ENCODE results near the gene OPN1LW. TPM values are rescaled to one million over a fixed set of nuclear protein-coding genes. Genes with fewer than 3 reads are reported as not detected.
"Not testable (repeated sequence)": the region's sequence is repeated elsewhere in the genome, so short reads cannot be mapped to it uniquely, and the experiment has no call there.

The OPN1LW gene
- total RNA-seq, 1 donor from 2014 or later: not detected

- H3K36me3 Mint-ChIP-seq (ENCODE audit: unreplicated experiment); H3K27me3 Mint-ChIP-seq (ENCODE audit: unreplicated experiment); H3K4me1 Mint-ChIP-seq (ENCODE audit: unreplicated experiment); H3K27ac Mint-ChIP-seq (ENCODE audit: unreplicated experiment); DNase-seq (ENCODE audit: extremely low spot score, unreplicated experiment); H3K4me3 Mint-ChIP-seq (ENCODE audit: unreplicated experiment); H3K9me3 Mint-ChIP-seq (ENCODE audit: unreplicated experiment): not testable (repeated sequence)
Observed at GRCh38 chrX:154174356-154174755, 30.3 kb downstream of the OPN1LW start.

GRCh38 chrX:154182296-154182695 is 38.3 kb downstream of the OPN1LW start, which contains the start of gene OPN1MW:
TSS of gene OPN1MW (plus strand) at chrX:154182596. CDS start at chrX:154182678, 82 bp downstream.
- not testable (repeated sequence) for DNase-seq (ENCODE audit: extremely low spot score, unreplicated experiment); H3K27ac Mint-ChIP-seq (ENCODE audit: unreplicated experiment); H3K4me3 Mint-ChIP-seq (ENCODE audit: unreplicated experiment); H3K9me3 Mint-ChIP-seq (ENCODE audit: unreplicated experiment); H3K27me3 Mint-ChIP-seq (ENCODE audit: unreplicated experiment); H3K36me3 Mint-ChIP-seq (ENCODE audit: unreplicated experiment); H3K4me1 Mint-ChIP-seq (ENCODE audit: unreplicated experiment)

GRCh38 chrX:154183794-154184193 is 39.8 kb downstream of the OPN1LW start:
- H3K4me1 Mint-ChIP-seq (ENCODE audit: unreplicated experiment); H3K9me3 Mint-ChIP-seq (ENCODE audit: unreplicated experiment); H3K27me3 Mint-ChIP-seq (ENCODE audit: unreplicated experiment); DNase-seq (ENCODE audit: extremely low spot score, unreplicated experiment); H3K4me3 Mint-ChIP-seq (ENCODE audit: unreplicated experiment); H3K27ac Mint-ChIP-seq (ENCODE audit: unreplicated experiment); H3K36me3 Mint-ChIP-seq (ENCODE audit: unreplicated experiment): not testable (repeated sequence)

- not testable (repeated sequence) for H3K4me1 Mint-ChIP-seq (ENCODE audit: unreplicated experiment); H3K27ac Mint-ChIP-seq (ENCODE audit: unreplicated experiment); H3K4me3 Mint-ChIP-seq (ENCODE audit: unreplicated experiment); H3K9me3 Mint-ChIP-seq (ENCODE audit: unreplicated experiment); H3K27me3 Mint-ChIP-seq (ENCODE audit: unreplicated experiment); DNase-seq (ENCODE audit: extremely low spot score, unreplicated experiment); H3K36me3 Mint-ChIP-seq (ENCODE audit: unreplicated experiment)
Observed at GRCh38 chrX:154192846-154193245, 48.8 kb downstream of the OPN1LW start.

GRCh38 chrX:154194316-154194715 is 50.3 kb downstream of the OPN1LW start:
- H3K9me3 Mint-ChIP-seq (ENCODE audit: unreplicated experiment); H3K36me3 Mint-ChIP-seq (ENCODE audit: unreplicated experiment): not testable (repeated sequence)

GRCh38 chrX:154196466-154196865 is 52.4 kb downstream of the OPN1LW start:
- not testable (repeated sequence) for H3K4me1 Mint-ChIP-seq (ENCODE audit: unreplicated experiment); H3K27ac Mint-ChIP-seq (ENCODE audit: unreplicated experiment); H3K27me3 Mint-ChIP-seq (ENCODE audit: unreplicated experiment); DNase-seq (ENCODE audit: extremely low spot score, unreplicated experiment); H3K9me3 Mint-ChIP-seq (ENCODE audit: unreplicated experiment); H3K4me3 Mint-ChIP-seq (ENCODE audit: unreplicated experiment); H3K36me3 Mint-ChIP-seq (ENCODE audit: unreplicated experiment)

More at GRCh38 chrX:154194316-154194715, 50.3 kb downstream of the OPN1LW start:
- not testable (repeated sequence) for H3K4me1 Mint-ChIP-seq (ENCODE audit: unreplicated experiment); DNase-seq (ENCODE audit: extremely low spot score, unreplicated experiment); H3K27me3 Mint-ChIP-seq (ENCODE audit: unreplicated experiment); H3K27ac Mint-ChIP-seq (ENCODE audit: unreplicated experiment); H3K4me3 Mint-ChIP-seq (ENCODE audit: unreplicated experiment)

Other genes starting within 250 kb of the OPN1LW start
- gene AVPR2, start 239.6 kb upstream of the OPN1LW start, total RNA-seq: not detected in 2 replicates
- gene ARHGAP4, start 218.0 kb upstream of the OPN1LW start, total RNA-seq: 4.9 and 5.3 TPM in 2 replicates
- 94.1 and 96.6 TPM in 2 replicates for gene NAA10, start 209.2 kb upstream of the OPN1LW start, total RNA-seq
- gene RENBP, start 199.6 kb upstream of the OPN1LW start, total RNA-seq: 18.7 and 18.9 TPM in 2 replicates
- 73.7 and 74.8 TPM in 2 replicates for gene HCFC1, start 172.4 kb upstream of the OPN1LW start, total RNA-seq
- gene TMEM187, start 171.5 kb upstream of the OPN1LW start, total RNA-seq: 19.2 and 19.3 TPM in 2 replicates
- 72.4 and 74.2 TPM in 2 replicates for gene IRAK1, start 124.3 kb upstream of the OPN1LW start, total RNA-seq
- gene MECP2, start 46.5 kb upstream of the OPN1LW start, total RNA-seq: 43.7 and 44.6 TPM in 2 replicates
- not detected in 2 replicates for gene OPN1MW, start 38.4 kb downstream of the OPN1LW start, total RNA-seq
- gene OPN1MW2, start 75.5 kb downstream of the OPN1LW start, total RNA-seq: not detected in 2 replicates
- not detected in 2 replicates for gene OPN1MW3, start 113.3 kb downstream of the OPN1LW start, total RNA-seq
- not detected in 2 replicates for gene TEX28, start 150.9 kb downstream of the OPN1LW start, total RNA-seq
- gene TKTL1, start 151.6 kb downstream of the OPN1LW start, total RNA-seq: not detected in 2 replicates
- gene FLNA, start 230.4 kb downstream of the OPN1LW start, total RNA-seq: 2,024 and 2,203 TPM in 2 replicates
- 68.9 and 73.1 TPM in 2 replicates for gene EMD, start 235.1 kb downstream of the OPN1LW start, total RNA-seq

Measured in osteocyte (in vitro differentiated cells).